GM20000 (cell line): ENCODE measurements around the gene OR5B21.

Experiments used
- DNase-seq: peaks from one replicate; pipeline ENCODE4 v3.0.0; 2012; ENCODE audit warnings: low spot score
- TF ChIP-seq, protein P1 (sequence below): IDR thresholded peaks from 2 replicates; pipeline ENCODE4 v1.5.1; 2012; ENCODE audit warnings: mild to moderate bottlenecking, control low read depth; ENCODE audit errors: extremely low read depth, missing control alignments

OR5B21 gene

DNA sequence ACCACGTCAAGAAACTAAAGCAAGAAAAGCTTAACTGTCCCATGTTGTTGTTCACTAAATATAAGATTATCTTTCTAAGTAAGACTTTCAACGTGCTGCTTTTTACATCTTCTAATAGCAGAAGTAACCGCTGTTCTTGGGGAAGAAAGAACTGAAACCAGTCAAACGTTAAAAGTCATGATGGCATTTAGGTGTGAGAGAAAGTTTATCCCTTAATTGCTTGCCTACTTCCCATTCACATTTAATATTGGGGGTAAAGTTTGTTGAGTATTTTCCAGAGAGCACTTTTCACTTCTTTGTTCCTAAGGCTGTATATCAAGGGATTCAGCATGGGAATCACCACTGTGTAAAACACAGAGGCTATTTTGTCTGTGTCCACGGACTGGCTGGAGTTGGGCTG lies 970 bp downstream of the OR5B21 start:
- no peak for DNase-seq
- TF ChIP-seq, protein P1, sequence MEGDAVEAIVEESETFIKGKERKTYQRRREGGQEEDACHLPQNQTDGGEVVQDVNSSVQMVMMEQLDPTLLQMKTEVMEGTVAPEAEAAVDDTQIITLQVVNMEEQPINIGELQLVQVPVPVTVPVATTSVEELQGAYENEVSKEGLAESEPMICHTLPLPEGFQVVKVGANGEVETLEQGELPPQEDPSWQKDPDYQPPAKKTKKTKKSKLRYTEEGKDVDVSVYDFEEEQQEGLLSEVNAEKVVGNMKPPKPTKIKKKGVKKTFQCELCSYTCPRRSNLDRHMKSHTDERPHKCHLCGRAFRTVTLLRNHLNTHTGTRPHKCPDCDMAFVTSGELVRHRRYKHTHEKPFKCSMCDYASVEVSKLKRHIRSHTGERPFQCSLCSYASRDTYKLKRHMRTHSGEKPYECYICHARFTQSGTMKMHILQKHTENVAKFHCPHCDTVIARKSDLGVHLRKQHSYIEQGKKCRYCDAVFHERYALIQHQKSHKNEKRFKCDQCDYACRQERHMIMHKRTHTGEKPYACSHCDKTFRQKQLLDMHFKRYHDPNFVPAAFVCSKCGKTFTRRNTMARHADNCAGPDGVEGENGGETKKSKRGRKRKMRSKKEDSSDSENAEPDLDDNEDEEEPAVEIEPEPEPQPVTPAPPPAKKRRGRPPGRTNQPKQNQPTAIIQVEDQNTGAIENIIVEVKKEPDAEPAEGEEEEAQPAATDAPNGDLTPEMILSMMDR, result no peak

DNA sequence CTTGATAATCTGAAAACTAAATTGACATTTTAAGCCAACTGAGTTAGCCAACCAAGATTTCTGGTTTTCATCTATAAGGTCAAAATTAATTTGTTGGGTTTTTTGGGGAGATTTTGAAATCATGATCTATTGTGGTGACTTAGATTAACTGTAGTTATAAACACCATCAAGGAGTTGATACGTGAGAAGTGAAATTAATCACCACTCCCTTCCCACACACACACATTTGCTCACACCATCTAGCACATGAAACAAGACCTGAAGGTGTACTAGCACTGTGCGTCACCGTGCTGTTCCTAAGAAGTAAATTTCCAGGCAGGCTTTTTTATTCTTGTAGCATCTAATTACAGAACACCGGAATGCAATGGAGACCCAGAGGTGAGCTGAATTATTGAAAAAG lies 2.1 kb downstream of the OR5B21 start:
- TF ChIP-seq, protein P1, result no peak
- no peak for DNase-seq

DNA sequence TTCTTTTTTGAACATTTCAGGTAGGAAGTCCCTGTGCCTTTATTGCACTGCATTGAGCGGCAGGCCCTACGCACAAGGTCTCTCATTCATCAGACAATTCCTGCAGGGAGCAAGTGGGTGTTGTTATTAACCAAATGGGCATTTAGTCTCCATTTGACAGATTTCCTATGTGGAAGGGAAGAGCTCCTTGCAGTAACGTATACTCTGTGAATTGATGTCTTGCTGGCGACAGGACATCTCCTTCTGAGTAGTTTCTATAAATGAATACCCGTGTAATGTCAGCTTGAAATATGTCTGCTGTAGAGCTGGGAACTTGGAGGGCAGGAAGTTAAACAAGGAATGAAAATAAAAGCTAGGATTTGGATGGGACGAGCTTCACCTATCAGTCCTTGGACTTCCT lies 3.7 kb downstream of the OR5B21 start:
- TF ChIP-seq, protein P1, result no peak
- no peak for DNase-seq

DNA sequence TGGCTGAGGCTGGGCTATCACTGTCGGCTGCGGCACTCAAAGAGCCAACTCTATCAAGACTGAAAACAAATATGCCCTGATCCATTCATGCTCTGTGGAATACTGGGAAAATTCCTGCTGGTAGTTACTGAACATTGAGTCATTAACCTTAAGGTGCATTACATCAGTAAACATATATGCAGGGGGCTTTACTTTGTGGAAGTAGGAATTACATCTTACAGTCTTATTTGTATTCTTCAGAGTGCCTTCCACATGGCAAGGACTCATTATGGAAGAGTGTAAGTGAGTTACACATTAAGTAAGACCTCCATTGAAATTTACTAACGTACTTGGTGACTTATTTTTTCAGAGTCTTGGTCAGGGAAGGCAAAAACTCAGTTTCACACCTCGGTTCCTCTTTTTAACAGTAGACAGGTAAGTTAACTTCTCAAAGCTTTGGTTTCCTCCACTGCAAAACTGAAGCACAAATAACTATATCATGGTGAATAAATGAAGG lies 4.5 kb downstream of the OR5B21 start:
- TF ChIP-seq, protein P1, result no peak
- peak; percentile 36 for DNase-seq

DNA sequence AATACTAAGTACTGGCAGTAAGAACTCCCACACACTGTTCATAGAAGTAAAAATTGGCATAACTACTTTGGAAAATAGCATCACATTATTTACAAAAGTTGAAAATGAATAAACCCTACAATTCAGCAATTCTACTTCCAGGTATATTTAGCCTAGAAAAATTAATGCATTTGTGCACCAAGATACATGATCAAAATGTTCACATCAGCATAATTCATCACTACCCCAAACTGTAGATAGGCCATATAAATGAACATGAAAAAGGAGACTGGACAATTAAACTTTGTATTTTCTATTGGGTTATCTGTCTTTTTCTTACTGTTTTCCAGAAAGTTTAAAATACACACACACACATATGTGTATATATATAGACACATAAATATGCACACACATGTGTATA lies 5.9 kb downstream of the OR5B21 start:
- TF ChIP-seq, protein P1, result no peak

DNA sequence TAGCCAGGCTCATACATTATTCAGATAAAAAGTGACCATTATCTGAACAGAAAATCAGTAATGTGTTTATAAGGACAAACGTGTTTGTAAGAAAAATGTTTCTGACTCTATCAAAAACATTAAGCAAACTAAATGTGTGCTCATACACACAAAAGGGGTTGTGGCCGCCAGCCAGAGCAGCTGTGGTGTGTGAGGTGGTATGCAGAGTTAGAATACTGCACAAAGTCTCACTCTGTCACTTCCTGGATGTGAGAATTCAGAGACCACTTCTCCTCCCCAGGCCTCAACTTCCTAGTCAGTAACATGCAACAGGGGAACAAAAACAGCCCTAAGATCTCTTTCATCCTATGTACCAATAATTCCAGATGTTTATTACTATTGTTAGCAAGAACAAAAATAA lies 9.4 kb downstream of the OR5B21 start:
- TF ChIP-seq, protein P1, result no peak

More for the DNA sequence above, 5.9 kb downstream of the OR5B21 start:
- no peak for DNase-seq

DNA sequence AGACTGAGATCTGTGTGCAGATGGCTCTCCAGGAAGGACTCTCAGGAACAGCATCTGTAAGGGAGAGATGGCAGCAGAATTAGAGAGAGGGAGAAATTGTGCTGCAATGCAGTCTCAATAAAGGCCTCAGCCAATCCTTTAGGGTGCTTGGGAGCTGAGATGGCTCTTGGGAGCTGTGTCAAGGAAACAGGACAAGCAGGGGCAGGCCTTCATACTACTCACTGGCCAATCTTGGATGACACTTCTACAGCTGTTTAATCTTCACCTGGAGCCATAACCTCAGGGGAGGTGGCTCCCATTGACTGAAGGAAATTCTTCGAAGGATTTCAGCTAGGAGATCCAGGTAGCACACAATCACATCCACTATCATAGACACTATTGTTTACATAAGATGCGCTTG lies 10.0 kb downstream of the OR5B21 start:
- no peak for DNase-seq
- TF ChIP-seq, protein P1, result no peak

More for the DNA sequence above, 9.4 kb downstream of the OR5B21 start:
- no peak for DNase-seq
